IPS-18c (cell line): ENCODE measurements around the gene INTS7.
"Not testable (repeated sequence)": the region's sequence is repeated elsewhere in the genome, so short reads cannot be mapped to it uniquely, and the experiment has no call there.

Experiments
- H3K4me3 ChIP-seq: 2 replicates; pipeline ENCODE4 v1.7.0; 2013; ENCODE audit warnings: low read depth, mild to moderate bottlenecking, low read length, moderate library complexity; ENCODE audit not compliant: insufficient read depth
- H3K9me3 ChIP-seq: one replicate; pipeline ENCODE4 v1.6.1; 2013; ENCODE audit warnings: mild to moderate bottlenecking, low read length, moderate library complexity; ENCODE audit not compliant: control insufficient read depth, insufficient read depth

The INTS7 gene

GRCh38 chr1:212044851-212045250, 9.5 kb upstream of the INTS7 start:
- Histone ChIP-seq H3K4me3 (no peak overlapping the region), H3K9me3 (no peaks in the 10 kb centered on the region)

GRCh38 chr1:212042436-212042835, 7.1 kb upstream of the INTS7 start:
- H3K9me3 ChIP-seq: no peaks in the 10 kb centered on the region
- H3K4me3 ChIP-seq: no peak overlapping the region

- Histone ChIP-seq H3K9me3 (no peaks in the 10 kb centered on the region), H3K4me3 (no peak overlapping the region)
Measured at GRCh38 chr1:212040629-212041412, 5.5 kb upstream of the INTS7 start.

GRCh38 chr1:212039622-212040021, 4.3 kb upstream of the INTS7 start:
- Histone ChIP-seq H3K9me3 (no peaks in the 10 kb centered on the region), H3K4me3 (no peak overlapping the region)

- H3K4me3 ChIP-seq: no peak overlapping the region
- no peaks in the 10 kb centered on the region for H3K9me3 ChIP-seq
Measured at GRCh38 chr1:212037900-212038299, 2.5 kb upstream of the INTS7 start.

GRCh38 chr1:212035835-212036605, 663 bp upstream of the INTS7 start:
- Histone ChIP-seq H3K9me3 (no peaks in the 10 kb centered on the region), H3K4me3 (peak overlapping the region; percentile 60)

GRCh38 chr1:212034516-212035122, 738 bp downstream of the INTS7 start:
- no peaks in the 10 kb centered on the region for H3K9me3 ChIP-seq

GRCh38 chr1:212030936-212031528, 4.3 kb downstream of the INTS7 start:
- no peaks in the 10 kb centered on the region for H3K9me3 ChIP-seq
- no peak overlapping the region for H3K4me3 ChIP-seq

More at GRCh38 chr1:212034516-212035122, 738 bp downstream of the INTS7 start:
- peak overlapping the region; percentile 59 for H3K4me3 ChIP-seq

GRCh38 chr1:212027727-212028126, 7.6 kb downstream of the INTS7 start:
- H3K4me3 ChIP-seq, H3K9me3 ChIP-seq: not testable (repeated sequence)

GRCh38 chr1:212024469-212025149, 10.7 kb downstream of the INTS7 start:
- no peaks in the 10 kb centered on the region for H3K9me3 ChIP-seq
- no peak overlapping the region for H3K4me3 ChIP-seq

GRCh38 chr1:212022908-212023307, 12.4 kb downstream of the INTS7 start:
- H3K4me3 ChIP-seq, H3K9me3 ChIP-seq: not testable (repeated sequence)

- H3K9me3 ChIP-seq: no peaks in the 10 kb centered on the region
- no peak overlapping the region for H3K4me3 ChIP-seq
Measured at GRCh38 chr1:212021563-212021962, 13.8 kb downstream of the INTS7 start.

- no peaks in the 10 kb centered on the region for H3K9me3 ChIP-seq
- H3K4me3 ChIP-seq: no peak overlapping the region
Measured at GRCh38 chr1:212020975-212021374, 14.4 kb downstream of the INTS7 start.

GRCh38 chr1:212013672-212014071, 21.7 kb downstream of the INTS7 start:
- H3K4me3 ChIP-seq: no peak overlapping the region

GRCh38 chr1:212012034-212012740, 23.2 kb downstream of the INTS7 start:
- Histone ChIP-seq H3K9me3 (no peaks in the 10 kb centered on the region), H3K4me3 (no peak overlapping the region)

More at GRCh38 chr1:212013672-212014071, 21.7 kb downstream of the INTS7 start:
- no peaks in the 10 kb centered on the region for H3K9me3 ChIP-seq

- H3K9me3 ChIP-seq: no peaks in the 10 kb centered on the region
Measured at GRCh38 chr1:212010004-212010403, 25.4 kb downstream of the INTS7 start.

More at GRCh38 chr1:212010004-212010403, 25.4 kb downstream of the INTS7 start:
- H3K4me3 ChIP-seq: no peak overlapping the region
